SK-N-SH (cell line): Measurements from ENCODE around the gene KRTAP5-2. TPM values are rescaled to one million over a fixed set of nuclear protein-coding genes. Genes with fewer than 3 reads are reported as not detected.

Experiments
- CTCF ChIA-PET: fragments of 300-600, 350-600 bp; formaldehyde crosslinking; extraction: SDS; loops from one replicate; lab custom pipeline; 2021; lab: Yijun Ruan, JAX
- POLR2A ChIA-PET: fragments of 350-600 bp; sonication (Branson Sonifier 250); formaldehyde crosslinking; extraction: SDS; loops from one replicate; lab custom pipeline; 2020; ENCODE audit warnings: antibody characterized with exemption, inconsistent platforms; lab: Yijun Ruan, JAX
- DNase-seq: peaks from one replicate; pipeline ENCODE4 v3.0.0; 2012
- H2AFZ ChIP-seq: fragments of 200-600 bp; sonication (generic); 2 replicates; pipeline ENCODE4 v1.8.1; 2016; ENCODE audit warnings: antibody characterized with exemption, mild to moderate bottlenecking, low read depth
- H3F3A ChIP-seq: fragments of 200-600 bp; sonication (generic); replicated peaks from 2 replicates; pipeline ENCODE3; 2016; ENCODE audit warnings: antibody characterized with exemption, mild to moderate bottlenecking; ENCODE audit not compliant: insufficient read depth
- H3K27ac ChIP-seq, 2 experiments: fragments of 200-500 bp in 1 of 2; fragments of 200-600 bp in 1 of 2; sonication (Bioruptor generic) in 1 of 2; sonication (generic), shearing (Covaris generic) in 1 of 2; 2 replicates each; pipeline versions ENCODE4 v1.5.1 to v1.6.1; 2014 to 2016; ENCODE audit warnings: low read depth in 2 of 2, inconsistent platforms in 1 of 2, low read length in 1 of 2, mild to moderate bottlenecking in 1 of 2, mixed read lengths in 1 of 2
- H3K27me3 ChIP-seq: fragments of 200-600 bp; sonication (generic), shearing (Covaris generic); 2 replicates; pipeline ENCODE4 v1.6.1; 2016; ENCODE audit warnings: mixed run types; ENCODE audit not compliant: insufficient read depth
- H3K36me3 ChIP-seq, 2 experiments: fragments of 200-500 bp in 1 of 2; fragments of 200-600 bp in 1 of 2; sonication (Bioruptor generic) in 1 of 2; sonication (generic) in 1 of 2; replicated peaks in 1 of 2; 2 replicates each; pipeline versions ENCODE3 to v1.5.1; 2014 to 2016; ENCODE audit warnings: low read length in 1 of 2, mild to moderate bottlenecking in 1 of 2; ENCODE audit not compliant: insufficient read depth in 2 of 2, control insufficient read depth in 1 of 2
- H3K4me1 ChIP-seq, 2 experiments: fragments of 200-500 bp in 1 of 2; fragments of 200-600 bp in 1 of 2; sonication (Bioruptor generic) in 1 of 2; sonication (generic), shearing (Covaris generic) in 1 of 2; 2 replicates each; pipeline versions ENCODE4 v1.5.1 to v1.6.1; 2014 to 2016; ENCODE audit warnings: low read depth in 1 of 2, low read length in 1 of 2, mixed run types in 1 of 2; ENCODE audit not compliant: insufficient read depth in 2 of 2, control insufficient read depth in 1 of 2
- H3K4me2 ChIP-seq: fragments of 200-600 bp; sonication (generic), shearing (Covaris generic); 2 replicates; pipeline ENCODE4 v1.6.1; 2017; ENCODE audit warnings: mixed run types
- H3K4me3 ChIP-seq, 2 experiments: fragments of 200-500 bp in 1 of 2; fragments of 200-600 bp in 1 of 2; sonication (Bioruptor generic) in 1 of 2; sonication (generic), shearing (Covaris generic) in 1 of 2; 2 replicates each; pipeline versions ENCODE4 v1.5.1 to v1.8.1; 2014 to 2016; ENCODE audit warnings: low read depth in 2 of 2, inconsistent platforms in 1 of 2, low read length in 1 of 2, mild to moderate bottlenecking in 1 of 2, mixed read lengths in 1 of 2, moderate library complexity in 1 of 2
- H3K79me2 ChIP-seq: fragments of 200-600 bp; sonication (generic); 2 replicates; pipeline ENCODE4 v1.8.1; 2017; ENCODE audit warnings: mild to moderate bottlenecking; ENCODE audit not compliant: insufficient read depth
- H3K9ac ChIP-seq: fragments of 200-600 bp; sonication (generic); 2 replicates; pipeline ENCODE4 v1.6.1; 2017; ENCODE audit warnings: mixed run types
- H3K9me2 ChIP-seq: fragments of 200-600 bp; sonication (generic); 2 replicates; pipeline ENCODE4 v1.6.1; 2017; ENCODE audit warnings: mixed run types
- H3K9me3 ChIP-seq: fragments of 200-600 bp; sonication (generic); 2 replicates; pipeline ENCODE4 v1.6.1; 2017; ENCODE audit warnings: mixed run types, mild to moderate bottlenecking, moderate library complexity
- H4K20me1 ChIP-seq: fragments of 200-600 bp; sonication (generic); 2 replicates; pipeline ENCODE4 v1.6.1; 2017; ENCODE audit warnings: mild to moderate bottlenecking, mixed run types; ENCODE audit not compliant: insufficient read depth
- EP300 ChIP-seq, 2 experiments: IDR thresholded peaks; 2 replicates each; pipeline versions ENCODE4 v1.4.0 to v1.6.1; 2012; ENCODE audit warnings: borderline replicate concordance in 1 of 2, low read depth in 1 of 2, low read length in 1 of 2
- FOSL2 ChIP-seq: IDR thresholded peaks from 2 replicates; pipeline ENCODE4 v1.4.0; 2012; ENCODE audit warnings: low read depth, mild to moderate bottlenecking, moderate library complexity, borderline replicate concordance
- FOXJ3 ChIP-seq: sonication (generic); formaldehyde crosslinking; IDR thresholded peaks from 2 replicates; pipeline ENCODE4 v1.5.1; 2020; ENCODE audit warnings: mild to moderate bottlenecking, missing genetic modification reagents
- FOXM1 ChIP-seq: IDR thresholded peaks from 2 replicates; pipeline ENCODE4 v1.4.0; 2012; ENCODE audit warnings: low read depth, mild to moderate bottlenecking
- GATA2 ChIP-seq: sonication (generic); formaldehyde crosslinking; IDR thresholded peaks from 2 replicates; pipeline ENCODE4 v1.5.0; 2020; ENCODE audit warnings: mild to moderate bottlenecking, missing genetic modification reagents
- MEF2A ChIP-seq: IDR thresholded peaks from 2 replicates; pipeline ENCODE4 v1.4.0; 2012; ENCODE audit warnings: low read depth, borderline replicate concordance
- MXI1 ChIP-seq: IDR thresholded peaks from 2 replicates; pipeline ENCODE4 v1.6.1; 2012; ENCODE audit warnings: mild to moderate bottlenecking, low read depth, low read length, improper control_type of control experiment
- NFIC ChIP-seq: IDR thresholded peaks from 2 replicates; pipeline ENCODE4 v1.4.0; 2012; ENCODE audit warnings: borderline replicate concordance
- PBX3 ChIP-seq: IDR thresholded peaks from 2 replicates; pipeline ENCODE4; 2012
- RCOR1 ChIP-seq: fragments of 150-350 bp; IDR thresholded peaks from 2 replicates; pipeline ENCODE4 v1.6.1; 2017; ENCODE audit warnings: antibody characterized with exemption, low read length
- RFX5 ChIP-seq: IDR thresholded peaks from 2 replicates; pipeline ENCODE4 v1.6.1; 2012; ENCODE audit warnings: mild to moderate bottlenecking, improper control_type of control experiment, low read length
- SIN3A ChIP-seq: IDR thresholded peaks from 2 replicates; pipeline ENCODE4 v1.6.1; 2012; ENCODE audit warnings: low read depth, mild to moderate bottlenecking, low read length, moderate library complexity, borderline replicate concordance
- TAF1 ChIP-seq: IDR thresholded peaks from 2 replicates; pipeline ENCODE4 v1.6.1; 2012; ENCODE audit warnings: low read depth, mild to moderate bottlenecking, low read length, moderate library complexity, borderline replicate concordance
- YY1 ChIP-seq: IDR thresholded peaks from 2 replicates; pipeline ENCODE4 v1.4.0; 2012; ENCODE audit warnings: low read depth, mild to moderate bottlenecking
- ZBTB33 ChIP-seq: IDR thresholded peaks from 2 replicates; pipeline ENCODE4 v1.4.0; 2012; ENCODE audit warnings: low read depth, borderline replicate concordance
- WGBS: methylation state at CpG from one replicate; pipeline ENCODE4 v1.1.6; 2017; ENCODE audit warnings: low lambda C conversion rate; 5-methylcytosine and 5-hydroxymethylcytosine counted together
- polyA plus RNA-seq, 3 experiments: library from polyadenylated mRNA; depleted of rRNA; stranded (reverse); fragments of >200 nt; gene quantifications; 2 replicates each; pipeline ENCODE4 v1.2.3, GENCODE V29; 2012

The KRTAP5-2 gene
- polyA plus RNA-seq, 1 of the 3 experiments (the other 2 are of a cell fraction) = not detected

- Histone ChIP-seq H3K9ac (no peak overlapping the region), H3K9me3 (no peaks in the 10 kb centered on the region), H3F3A (no peaks in the 10 kb centered on the region), H2AFZ (no peak overlapping the region), H4K20me1 (peaks cover 18% of the 10 kb centered on the region), H3K79me2 (no peaks in the 10 kb centered on the region), H3K4me2 (no peak overlapping the region), H3K4me1 (peaks cover 0 to 38% of the 10 kb centered on the region in 2 experiments; a peak in 1 of 4 replicates), H3K9me2 (no peaks in the 10 kb centered on the region), H3K27me3 (no peaks in the 10 kb centered on the region), H3K4me3 (no peak overlapping the region), H3K27ac (no peak overlapping the region; a peak in 1 of 4 replicates), H3K36me3 (no peaks in the 10 kb centered on the region)
- WGBS = 62% methylated on average over 6 of the region's 13 CpGs
- no peak for DNase-seq
- CTCF ChIA-PET = interaction anchor here (0.6 to 18.1 kb wide), 7 partner anchors 7 to 61 kb away, joined by 3 to 398 read pairs (median 4); no protein-coding TSS in a partner anchor
- TF ChIP-seq FOXJ3 (CRISPR knock-in tag) = no peak
- TF ChIP-seq EP300 (IDR thresholded peaks at IDR 0.05; ENCODE audit: borderline replicate concordance in 1 of 2, low read depth in 1 of 2, low read length in 1 of 2) = no peak
- TF ChIP-seq YY1 = no peak
- TF ChIP-seq FOSL2 = no peak
- no peak for TF ChIP-seq NFIC
- TF ChIP-seq TAF1 = no peak
- no peak for TF ChIP-seq ZBTB33
- POLR2A ChIA-PET = no interaction called here
These were observed 30.9 kb downstream of the KRTAP5-2 start for GRCh38 chr11:1567052-1567720.

- Histone ChIP-seq H3K9me2 (no peaks in the 10 kb centered on the region), H2AFZ (no peak overlapping the region), H4K20me1 (peaks cover 18% of the 10 kb centered on the region), H3K4me1 (peaks cover 0 to 38% of the 10 kb centered on the region in 2 experiments; a peak in 1 of 4 replicates), H3K9ac (no peak overlapping the region), H3K4me3 (no peak overlapping the region), H3K79me2 (no peaks in the 10 kb centered on the region), H3K27ac (no peak overlapping the region), H3F3A (no peaks in the 10 kb centered on the region), H3K9me3 (no peaks in the 10 kb centered on the region), H3K4me2 (no peak overlapping the region), H3K36me3 (no peaks in the 10 kb centered on the region), H3K27me3 (no peaks in the 10 kb centered on the region)
- DNase-seq = no peak
- ChIA-PET POLR2A (no interaction called here), CTCF (interaction anchor here (0.5 to 18.1 kb wide), 6 partner anchors 8 to 30 kb away, joined by 3 to 398 read pairs (median 4); no protein-coding TSS in a partner anchor)
- WGBS = 81% methylated on average over 13 of the region's 20 CpGs
- no peak for TF ChIP-seq MXI1
- TF ChIP-seq RFX5 = no peak
- TF ChIP-seq RCOR1 = no peak
- no peak for TF ChIP-seq FOXM1
- TF ChIP-seq SIN3A = no peak
- no peak for TF ChIP-seq PBX3
- TF ChIP-seq MEF2A = no peak
- no peak for TF ChIP-seq GATA2 (CRISPR knock-in tag)
These were observed 31.6 kb downstream of the KRTAP5-2 start for GRCh38 chr11:1566381-1567051.
